IMR-90 (cell line): ENCODE measurements around the gene WDR49. TPM values are rescaled to one million over a fixed set of nuclear protein-coding genes. Genes with fewer than 3 reads are reported as not detected.

Experiments
- ATAC-seq: fragments of 200-7000 bp; cut with Tn5 transposase; 2 replicates; pipeline ENCODE4 v1.9.1; 2020; ENCODE audit warnings: low read depth, mild to moderate bottlenecking, moderate library complexity
- BruUV-seq: library from RNA; stranded (reverse); fragments of 400-500 nt; replicated peaks from 2 replicates; lab custom pipeline; 2021; lab: Mats Ljungman, UMichigan
- CTCF ChIA-PET: fragments of 300-600 bp; formaldehyde crosslinking; extraction: SDS; loops from one replicate; lab custom pipeline; 2021; ENCODE audit warnings: antibody characterized with exemption; lab: Yijun Ruan, JAX
- POLR2A ChIA-PET: fragments of 300-600 bp; sonication (Branson Sonifier 250); formaldehyde crosslinking; loops from one replicate; lab custom pipeline; 2022; ENCODE audit warnings: antibody characterized with exemption; ENCODE audit not compliant: unreplicated experiment; lab: Charles Lee
- DNase-seq: peaks from one replicate; pipeline ENCODE4 v3.0.0; 2013
- H2AFZ ChIP-seq: replicated peaks from 2 replicates; pipeline ENCODE3; 2013; ENCODE audit warnings: low read length, mild to moderate bottlenecking; ENCODE audit not compliant: poor library complexity
- H2AK5ac ChIP-seq: 2 replicates; pipeline ENCODE4 v1.6.1; 2013; ENCODE audit warnings: low read depth, low read length, inconsistent platforms
- H2AK9ac ChIP-seq: replicated peaks from 2 replicates; pipeline ENCODE3; 2013; ENCODE audit warnings: mild to moderate bottlenecking, low read depth, low read length, moderate library complexity; ENCODE audit not compliant: poor library complexity
- H2BK120ac ChIP-seq: 2 replicates; pipeline ENCODE4 v1.6.1; 2013; ENCODE audit warnings: low read depth, low read length, inconsistent platforms
- H2BK15ac ChIP-seq: 3 replicates; pipeline ENCODE4 v1.6.1; 2013; ENCODE audit warnings: low read depth, low read length, inconsistent platforms
- H2BK20ac ChIP-seq: 2 replicates; pipeline ENCODE4 v1.6.1; 2013; ENCODE audit warnings: low read depth, mild to moderate bottlenecking, inconsistent platforms, low read length, moderate library complexity
- H2BK5ac ChIP-seq: 2 replicates; pipeline ENCODE4 v1.6.1; 2013; ENCODE audit warnings: mild to moderate bottlenecking, low read depth, low read length, inconsistent platforms; ENCODE audit not compliant: poor library complexity, severe bottlenecking
- H3K14ac ChIP-seq: replicated peaks from 2 replicates; pipeline ENCODE4 v1.6.1; 2013; ENCODE audit warnings: low read depth, low read length, inconsistent platforms
- H3K18ac ChIP-seq: 2 replicates; pipeline ENCODE4 v1.6.1; 2013; ENCODE audit warnings: low read depth, low read length, control low read depth
- H3K23ac ChIP-seq: 2 replicates; pipeline ENCODE4 v1.6.1; 2013; ENCODE audit warnings: low read depth, low read length, inconsistent platforms
- H3K27ac ChIP-seq: 2 replicates; pipeline ENCODE4 v1.5.1; 2013; ENCODE audit warnings: mild to moderate bottlenecking, control low read depth, low read length; ENCODE audit not compliant: insufficient read depth
- H3K27me3 ChIP-seq: 2 replicates; pipeline ENCODE4 v1.6.1; 2013; ENCODE audit warnings: low read length; ENCODE audit not compliant: control insufficient read depth, insufficient read depth
- H3K36me3 ChIP-seq: 2 replicates; pipeline ENCODE4 v1.6.1; 2013; ENCODE audit warnings: low read length, mixed read lengths; ENCODE audit not compliant: control insufficient read depth, insufficient read depth
- H3K4ac ChIP-seq: 2 replicates; pipeline ENCODE4 v1.6.1; 2013; ENCODE audit warnings: low read depth, low read length, inconsistent platforms
- H3K4me1 ChIP-seq: 2 replicates; pipeline ENCODE4 v1.6.1; 2013; ENCODE audit warnings: low read length, mixed read lengths; ENCODE audit not compliant: control insufficient read depth, insufficient read depth
- H3K4me2 ChIP-seq: 2 replicates; pipeline ENCODE4 v1.6.1; 2013; ENCODE audit warnings: low read depth, mild to moderate bottlenecking, control low read depth, low read length, moderate library complexity
- H3K4me3 ChIP-seq: 2 replicates; pipeline ENCODE4 v1.5.1; 2013; ENCODE audit warnings: low read depth, mild to moderate bottlenecking, control low read depth, low read length, moderate library complexity; ENCODE audit not compliant: insufficient read depth
- H3K56ac ChIP-seq: 2 replicates; pipeline ENCODE4 v1.6.1; 2013; ENCODE audit warnings: low read length, inconsistent platforms; ENCODE audit not compliant: insufficient read depth; ENCODE audit errors: extremely low read depth
- H3K79me1 ChIP-seq, 2 experiments: 2 replicates each; pipeline ENCODE4 v1.6.1; 2013; ENCODE audit warnings: low read length in 2 of 2, inconsistent platforms in 1 of 2, low read depth in 1 of 2
- H3K9ac ChIP-seq: 2 replicates; pipeline ENCODE4 v1.6.1; 2013; ENCODE audit warnings: low read depth, low read length, control low read depth
- H3K9me1 ChIP-seq: 2 replicates; pipeline ENCODE4 v1.6.1; 2013; ENCODE audit warnings: low read length, inconsistent platforms; ENCODE audit not compliant: insufficient read depth
- H3K9me3 ChIP-seq: 2 replicates; pipeline ENCODE4 v1.6.1; 2013; ENCODE audit warnings: low read length; ENCODE audit not compliant: control insufficient read depth, insufficient read depth
- H4K20me1 ChIP-seq: 2 replicates; pipeline ENCODE4 v1.6.1; 2013; ENCODE audit warnings: low read length, inconsistent platforms; ENCODE audit not compliant: insufficient read depth
- H4K5ac ChIP-seq: 2 replicates; pipeline ENCODE4 v1.6.1; 2013; ENCODE audit warnings: mild to moderate bottlenecking, low read depth, low read length, control low read depth
- H4K8ac ChIP-seq, 2 experiments: 2 replicates each; pipeline ENCODE4 v1.6.1; 2013; ENCODE audit warnings: low read depth in 2 of 2, low read length in 2 of 2, control low read depth in 1 of 2, inconsistent platforms in 1 of 2
- H4K91ac ChIP-seq: 2 replicates; pipeline ENCODE4 v1.6.1; 2013; ENCODE audit warnings: low read depth, low read length, inconsistent platforms; ENCODE audit not compliant: insufficient read depth
- BHLHE40 ChIP-seq: fragments of 150-350 bp; IDR thresholded peaks from 2 replicates; pipeline ENCODE4 v1.6.1; 2016; ENCODE audit warnings: mild to moderate bottlenecking, low read depth, low read length
- CEBPB ChIP-seq: IDR thresholded peaks from 2 replicates; pipeline ENCODE4 v1.6.1; 2012; ENCODE audit warnings: low read depth, low read length, improper control_type of control experiment
- CHD1 ChIP-seq: IDR thresholded peaks from 2 replicates; pipeline ENCODE4 v1.6.1; 2012; ENCODE audit warnings: low read depth, low read length, improper control_type of control experiment
- FOS ChIP-seq: fragments of 150-350 bp; IDR thresholded peaks from 2 replicates; pipeline ENCODE4 v1.6.1; 2016; ENCODE audit warnings: low read depth, low read length
- MAFK ChIP-seq: IDR thresholded peaks from 2 replicates; pipeline ENCODE4 v1.6.1; 2012; ENCODE audit warnings: low read depth, low read length, improper control_type of control experiment
- MAZ ChIP-seq: IDR thresholded peaks from 2 replicates; pipeline ENCODE4 v1.6.1; 2012; ENCODE audit warnings: low read depth, mild to moderate bottlenecking, low read length, improper control_type of control experiment, moderate library complexity, borderline replicate concordance
- MXI1 ChIP-seq: IDR thresholded peaks from 2 replicates; pipeline ENCODE4 v1.6.1; 2012; ENCODE audit warnings: low read depth, mild to moderate bottlenecking, low read length, moderate library complexity, borderline replicate concordance
- NFE2L2 ChIP-seq: fragments of 150-350 bp; IDR thresholded peaks from 2 replicates; pipeline ENCODE4 v1.6.1; 2016; ENCODE audit warnings: low read depth, mild to moderate bottlenecking, low read length
- POLR2A ChIP-seq: IDR thresholded peaks from 2 replicates; pipeline ENCODE4 v1.6.1; 2012; ENCODE audit warnings: mild to moderate bottlenecking, low read depth, low read length
- RAD21 ChIP-seq: IDR thresholded peaks from 2 replicates; pipeline ENCODE4 v1.6.1; 2012; ENCODE audit warnings: low read length, improper control_type of control experiment
- RCOR1 ChIP-seq: IDR thresholded peaks from 2 replicates; pipeline ENCODE4 v1.6.1; 2012; ENCODE audit warnings: mild to moderate bottlenecking, low read length, improper control_type of control experiment; ENCODE audit not compliant: insufficient replicate concordance
- RFX5 ChIP-seq: IDR thresholded peaks from 2 replicates; pipeline ENCODE4 v1.8.0; 2012; ENCODE audit warnings: low read depth, mild to moderate bottlenecking, low read length, moderate library complexity
- SMC3 ChIP-seq: fragments of 150-350 bp; IDR thresholded peaks from 2 replicates; pipeline ENCODE4 v1.6.1; 2016; ENCODE audit warnings: low read depth, mild to moderate bottlenecking, antibody characterized with exemption, low read length, moderate library complexity
- WGBS, 2 experiments: methylation state at CpG; one replicate each; pipeline versions ENCODE4 v1.1.5 to v1.1.7; 2013; ENCODE audit warnings: missing lambda C conversion rate in 2 of 2; ENCODE audit not compliant: insufficient read length in 1 of 2; ENCODE audit errors: extremely low coverage in 2 of 2; 5-methylcytosine and 5-hydroxymethylcytosine counted together
- dilution Hi-C: fragments of 300-500 bp; cut with HindIII; formaldehyde crosslinking; loops from one replicate; pipeline ENCODE4 v1.14.3; 2018; ENCODE audit warnings: low sequenced_read_pairs; ENCODE audit not compliant: unreplicated experiment
- in situ Hi-C: fragments of 300-500 bp; cut with MboI; formaldehyde crosslinking; loops from 3 replicates; pipeline ENCODE4 v1.14.3; 2019; ENCODE audit warnings: low sequenced_read_pairs, inconsistent platforms, mixed read lengths
- intact Hi-C: fragments of 100-400 bp; cut with micrococcal nuclease; formaldehyde crosslinking; loops from 2 replicates; pipeline ENCODE4 v1.10.0; 2022
- polyA plus RNA-seq, 3 experiments: library from polyadenylated mRNA; depleted of rRNA; stranded (reverse); fragments of >200 nt; gene quantifications; 2 replicates each; pipeline ENCODE4 v1.2.3, GENCODE V29; 2012; ENCODE audit warnings: low replicate concordance in 1 of 3
- total RNA-seq: library from RNA; depleted of rRNA; stranded (reverse); fragments of >200 nt; gene quantifications from 2 replicates; pipeline ENCODE4 v1.2.3, GENCODE V29; 2012
- TF ChIP-seq, protein P1 (sequence below): fragments of 150-350 bp; IDR thresholded peaks from 2 replicates; pipeline ENCODE4 v1.6.1; 2017; ENCODE audit warnings: mild to moderate bottlenecking, antibody characterized with exemption, low read length, low read depth
- TF ChIP-seq, protein P2 (sequence below): fragments of 150-350 bp; IDR thresholded peaks from 2 replicates; pipeline ENCODE4 v1.6.1; 2016; ENCODE audit warnings: low read depth, mild to moderate bottlenecking, low read length, moderate library complexity, borderline replicate concordance
- TF ChIP-seq, protein P3 (sequence below): conservative IDR thresholded peaks from 2 replicates; pipeline ENCODE4 v1.5.1; 2012; ENCODE audit warnings: mild to moderate bottlenecking, low read depth, low read length, improper control_type of control experiment

WDR49 gene
- total and polyA plus RNA-seq, 2 of the 4 experiments (the other 2 are of a cell fraction), result not detected

DNA sequence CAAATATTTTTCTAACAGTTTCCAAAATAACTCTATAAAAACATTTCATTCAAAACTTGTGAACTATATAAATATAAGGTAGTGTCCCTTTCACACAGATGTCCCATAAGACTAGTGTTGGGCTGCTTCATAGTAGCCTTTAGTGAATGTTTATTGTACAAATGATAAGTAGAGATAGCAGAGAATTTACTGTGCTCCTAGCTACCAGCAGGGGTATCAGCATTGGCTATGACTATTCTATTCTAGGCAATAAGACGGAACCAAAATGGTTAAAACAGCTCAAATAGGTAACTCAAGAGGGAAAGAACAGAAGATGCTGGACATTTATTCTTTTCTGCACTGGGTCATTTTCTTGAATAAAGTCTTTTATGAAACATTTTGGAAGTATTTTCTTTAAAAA, 202.5 kb downstream of the WDR49 start:
- no peak overlapping the region for H4K8ac ChIP-seq
- no peak for TF ChIP-seq MAFK
- TF ChIP-seq, protein P1, sequence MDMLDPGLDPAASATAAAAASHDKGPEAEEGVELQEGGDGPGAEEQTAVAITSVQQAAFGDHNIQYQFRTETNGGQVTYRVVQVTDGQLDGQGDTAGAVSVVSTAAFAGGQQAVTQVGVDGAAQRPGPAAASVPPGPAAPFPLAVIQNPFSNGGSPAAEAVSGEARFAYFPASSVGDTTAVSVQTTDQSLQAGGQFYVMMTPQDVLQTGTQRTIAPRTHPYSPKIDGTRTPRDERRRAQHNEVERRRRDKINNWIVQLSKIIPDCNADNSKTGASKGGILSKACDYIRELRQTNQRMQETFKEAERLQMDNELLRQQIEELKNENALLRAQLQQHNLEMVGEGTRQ, result no peak
- no peak for TF ChIP-seq POLR2A
- TF ChIP-seq CHD1, result no peak
- TF ChIP-seq RAD21, result no peak
- no peak for TF ChIP-seq BHLHE40
- TF ChIP-seq SMC3, result no peak
- no peak for TF ChIP-seq NFE2L2
- TF ChIP-seq MXI1, result no peak
- no peak for TF ChIP-seq CEBPB
- no peak for TF ChIP-seq RCOR1
- TF ChIP-seq, protein P2, sequence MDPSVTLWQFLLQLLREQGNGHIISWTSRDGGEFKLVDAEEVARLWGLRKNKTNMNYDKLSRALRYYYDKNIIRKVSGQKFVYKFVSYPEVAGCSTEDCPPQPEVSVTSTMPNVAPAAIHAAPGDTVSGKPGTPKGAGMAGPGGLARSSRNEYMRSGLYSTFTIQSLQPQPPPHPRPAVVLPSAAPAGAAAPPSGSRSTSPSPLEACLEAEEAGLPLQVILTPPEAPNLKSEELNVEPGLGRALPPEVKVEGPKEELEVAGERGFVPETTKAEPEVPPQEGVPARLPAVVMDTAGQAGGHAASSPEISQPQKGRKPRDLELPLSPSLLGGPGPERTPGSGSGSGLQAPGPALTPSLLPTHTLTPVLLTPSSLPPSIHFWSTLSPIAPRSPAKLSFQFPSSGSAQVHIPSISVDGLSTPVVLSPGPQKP, result no peak
- TF ChIP-seq FOS, result no peak
- TF ChIP-seq RFX5, result no peak
- TF ChIP-seq MAZ, result no peak
- TF ChIP-seq, protein P3, sequence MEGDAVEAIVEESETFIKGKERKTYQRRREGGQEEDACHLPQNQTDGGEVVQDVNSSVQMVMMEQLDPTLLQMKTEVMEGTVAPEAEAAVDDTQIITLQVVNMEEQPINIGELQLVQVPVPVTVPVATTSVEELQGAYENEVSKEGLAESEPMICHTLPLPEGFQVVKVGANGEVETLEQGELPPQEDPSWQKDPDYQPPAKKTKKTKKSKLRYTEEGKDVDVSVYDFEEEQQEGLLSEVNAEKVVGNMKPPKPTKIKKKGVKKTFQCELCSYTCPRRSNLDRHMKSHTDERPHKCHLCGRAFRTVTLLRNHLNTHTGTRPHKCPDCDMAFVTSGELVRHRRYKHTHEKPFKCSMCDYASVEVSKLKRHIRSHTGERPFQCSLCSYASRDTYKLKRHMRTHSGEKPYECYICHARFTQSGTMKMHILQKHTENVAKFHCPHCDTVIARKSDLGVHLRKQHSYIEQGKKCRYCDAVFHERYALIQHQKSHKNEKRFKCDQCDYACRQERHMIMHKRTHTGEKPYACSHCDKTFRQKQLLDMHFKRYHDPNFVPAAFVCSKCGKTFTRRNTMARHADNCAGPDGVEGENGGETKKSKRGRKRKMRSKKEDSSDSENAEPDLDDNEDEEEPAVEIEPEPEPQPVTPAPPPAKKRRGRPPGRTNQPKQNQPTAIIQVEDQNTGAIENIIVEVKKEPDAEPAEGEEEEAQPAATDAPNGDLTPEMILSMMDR, result no peak
- H3K56ac ChIP-seq, result no peak overlapping the region
- no peak overlapping the region for H4K5ac ChIP-seq
- no peaks in the 10 kb centered on the region; the same call in none of the 2 replicates for H3K9me3 ChIP-seq
- no peak overlapping the region for H3K9ac ChIP-seq
- H3K27me3 ChIP-seq, result no peaks in the 10 kb centered on the region
- no TSS peak for BruUV-seq
- H2AK5ac ChIP-seq, result no peak overlapping the region
- H3K27ac ChIP-seq, result no peak overlapping the region
- no peaks in the 10 kb centered on the region for H3K9me1 ChIP-seq
- H2BK5ac ChIP-seq, result no peak overlapping the region
- no peak overlapping the region for H3K23ac ChIP-seq
- H4K20me1 ChIP-seq, result no peaks in the 10 kb centered on the region
- ChIA-PET POLR2A (no interaction called here), CTCF (no interaction called here)
- in situ Hi-C loops (no loop called here), dilution Hi-C loops (no loop called here), intact Hi-C loops (no loop called here)
- H3K14ac ChIP-seq, result no peak overlapping the region
- H2BK15ac ChIP-seq, result no peak overlapping the region
- no peaks in the 10 kb centered on the region for H3K36me3 ChIP-seq
- no peak overlapping the region for H2AK9ac ChIP-seq
- H2AFZ ChIP-seq, result no peak overlapping the region
- no CpG with 5 or more reads among the region's 1 CpG for WGBS, 2 experiments
- H2BK120ac ChIP-seq, result no peak overlapping the region
- H3K4me3 ChIP-seq, result no peak overlapping the region
- no peak overlapping the region for H3K4me2 ChIP-seq
- no peak overlapping the region for H2BK20ac ChIP-seq
- no peak overlapping the region for H3K4ac ChIP-seq
- no peak for ATAC-seq
- H3K79me1 ChIP-seq, result no peaks in the 10 kb centered on the region
- no peak overlapping the region for H4K91ac ChIP-seq
- no peaks in the 10 kb centered on the region for H3K4me1 ChIP-seq
- no peak for DNase-seq
- H3K18ac ChIP-seq, result no peak overlapping the region
